ENCODE measurements around the gene TPRN. TPM values are rescaled to one million over a fixed set of nuclear protein-coding genes. Genes with fewer than 3 reads are reported as not detected.

The TPRN gene
- total and polyA plus RNA-seq, 9 donors: 0.68 to 18.4 (median 15.2) TPM

GRCh38 chr9:137168573-137168903, 32.0 kb downstream of the TPRN start:
- H3K4me3 ChIP-seq: peak overlapping the region; percentile 18
- H3K4me1 ChIP-seq (ENCODE audit: insufficient read depth): peaks cover 14% of the 10 kb centered on the region
- intact Hi-C loops (cut with DNase I): no loop called here
- DNase-seq: no peak
- H3K27me3 ChIP-seq: peaks cover 28% of the 10 kb centered on the region
- no peaks in the 10 kb centered on the region for H3K36me3 ChIP-seq
- TF ChIP-seq EP300 (IDR thresholded peaks at IDR 0.05) (no peak), POLR2A (IDR thresholded peaks at IDR 0.05) (no peak), CTCF (IDR thresholded peaks at IDR 0.05) (no peak)
- no peak overlapping the region for H3K27ac ChIP-seq
- H3K9me3 ChIP-seq: no peaks in the 10 kb centered on the region
- WGBS, 3 donors: 0 to 1% (median 0%) methylated on average over 17 to 36 of the region's 36 CpGs

- 1 to 2% (median 2%) methylated on average over 28 to 57 of the region's 57 CpGs for WGBS, 3 donors
- peak in 1 of 5 donors; percentile 39 for DNase-seq
- Histone ChIP-seq H3K9me3 (no peaks in the 10 kb centered on the region), H3K4me3 (peak overlapping the region; percentile 18), H3K27me3 (peaks cover 28% of the 10 kb centered on the region), H3K4me1 (ENCODE audit: insufficient read depth) (peaks cover 14% of the 10 kb centered on the region), H3K27ac (no peak overlapping the region), H3K36me3 (no peaks in the 10 kb centered on the region)
- TF ChIP-seq EP300 (IDR thresholded peaks at IDR 0.05) (no peak), POLR2A (IDR thresholded peaks at IDR 0.05) (no peak), CTCF (IDR thresholded peaks at IDR 0.05) (no peak)
- intact Hi-C loops (cut with DNase I): no loop called here
Measured at GRCh38 chr9:137167747-137168572, 32.6 kb downstream of the TPRN start.

GRCh38 chr9:137167277-137167746, 33.2 kb downstream of the TPRN start:
- 8 to 20% (median 18%) methylated on average over 26 to 44 of the region's 44 CpGs for WGBS, 3 donors
- TF ChIP-seq CTCF (IDR thresholded peaks at IDR 0.05): no peak
- no peak for TF ChIP-seq POLR2A (IDR thresholded peaks at IDR 0.05)
- no peak for TF ChIP-seq EP300 (IDR thresholded peaks at IDR 0.05)
- peaks cover 28% of the 10 kb centered on the region for H3K27me3 ChIP-seq
- H3K9me3 ChIP-seq: no peaks in the 10 kb centered on the region
- intact Hi-C loops (cut with DNase I): no loop called here
- H3K27ac ChIP-seq: no peak overlapping the region
- H3K4me3 ChIP-seq: no peak overlapping the region
- no peaks in the 10 kb centered on the region for H3K36me3 ChIP-seq
- peaks cover 17% of the 10 kb centered on the region for H3K4me1 ChIP-seq (ENCODE audit: insufficient read depth)
- DNase-seq: no peak

GRCh38 chr9:137166380-137167229, 33.9 kb downstream of the TPRN start:
- Histone ChIP-seq H3K27me3 (peaks cover 28% of the 10 kb centered on the region), H3K27ac (no peak overlapping the region), H3K9me3 (no peaks in the 10 kb centered on the region), H3K36me3 (no peaks in the 10 kb centered on the region), H3K4me3 (no peak overlapping the region), H3K4me1 (ENCODE audit: insufficient read depth) (peaks cover 17% of the 10 kb centered on the region)
- intact Hi-C loops (cut with DNase I): no loop called here
- TF ChIP-seq CTCF (IDR thresholded peaks at IDR 0.05) (no peak), EP300 (IDR thresholded peaks at IDR 0.05) (no peak), POLR2A (IDR thresholded peaks at IDR 0.05) (no peak)
- WGBS, 3 donors: 60 to 66% (median 60%) methylated on average over 19 to 22 of the region's 22 CpGs
- no peak for DNase-seq
